ENCODE measurements around the gene ZNF239.
A peak's percentile ranks its signal among the peaks of the same experiment; 100 is the strongest.
"Not testable (repeated sequence)": the region's sequence is repeated elsewhere in the genome, so short reads cannot be mapped to it uniquely, and the experiment has no call there.

Gene ZNF239

GRCh38 chr10:43607199-43607573 lies 32.8 kb upstream of the ZNF239 start:
- TF ChIP-seq CTCF (IDR thresholded peaks at IDR 0.05; ENCODE audit: low read depth, low read length, missing control alignments) = no peak
- peak overlapping the region; percentile 87 for H3K4me3 ChIP-seq (ENCODE audit: low read depth, low read length)
- no peak for DNase-seq (ENCODE audit: low read depth)

- DNase-seq (ENCODE audit: low read depth) = peak; percentile 45
- H3K4me3 ChIP-seq (ENCODE audit: low read depth, low read length) = peak within 1 kb of the TSS; percentile 87
- TF ChIP-seq CTCF (IDR thresholded peaks at IDR 0.05; ENCODE audit: low read depth, low read length, missing control alignments) = no peak
These were observed 32.1 kb upstream of the ZNF239 start, which contains the start of gene ZNF485 for GRCh38 chr10:43606323-43607198. Gene ZNF485, plus strand, starts transcription at chr10:43606438. Its CDS starts 613 bp downstream, at chr10:43607051.

GRCh38 chr10:43605850-43606322 lies 31.5 kb upstream of the ZNF239 start:
- no peak for DNase-seq (ENCODE audit: low read depth)
- peak overlapping the region; percentile 87 for H3K4me3 ChIP-seq (ENCODE audit: low read depth, low read length)
- no peak for TF ChIP-seq CTCF (IDR thresholded peaks at IDR 0.05; ENCODE audit: low read depth, low read length, missing control alignments)

- DNase-seq (ENCODE audit: low read depth); H3K4me3 ChIP-seq (ENCODE audit: low read depth, low read length): not testable (repeated sequence)
These were observed 27.2 kb upstream of the ZNF239 start for GRCh38 chr10:43601576-43601975.

GRCh38 chr10:43599333-43599732 lies 24.9 kb upstream of the ZNF239 start:
- no peak overlapping the region for H3K4me3 ChIP-seq (ENCODE audit: low read depth, low read length)
- DNase-seq (ENCODE audit: low read depth) = no peak
- no peak for TF ChIP-seq CTCF (IDR thresholded peaks at IDR 0.05; ENCODE audit: low read depth, low read length, missing control alignments)

- no peak overlapping the region for H3K4me3 ChIP-seq (ENCODE audit: low read depth, low read length)
- no peak for TF ChIP-seq CTCF (IDR thresholded peaks at IDR 0.05; ENCODE audit: low read depth, low read length, missing control alignments)
- no peak for DNase-seq (ENCODE audit: low read depth)
These were observed 24.0 kb upstream of the ZNF239 start for GRCh38 chr10:43598446-43598845.

GRCh38 chr10:43596546-43596945 lies 22.1 kb upstream of the ZNF239 start:
- TF ChIP-seq CTCF (IDR thresholded peaks at IDR 0.05; ENCODE audit: low read depth, low read length, missing control alignments) = no peak
- DNase-seq (ENCODE audit: low read depth) = no peak
- H3K4me3 ChIP-seq (ENCODE audit: low read depth, low read length) = no peak overlapping the region
